Neural progenitor cell (in vitro differentiated cells): ENCODE results near the gene ASPDH. TPM values are rescaled to one million over a fixed set of nuclear protein-coding genes. Genes with fewer than 3 reads are reported as not detected.

ENCODE experiments used
- total RNA-seq: library from RNA; depleted of rRNA; stranded (reverse); fragments of >200 nt; gene quantifications from 2 replicates; pipeline ENCODE4 v1.2.3, GENCODE V29; 2015; ENCODE audit warnings: low replicate concordance

The ASPDH gene
- total RNA-seq, 1 donor from 2014 or later = not detected

Other genes starting within 250 kb of the ASPDH start
- gene KCNC3, start 184.5 kb downstream of the ASPDH start, total RNA-seq = 0.41 and 1.2 TPM in 2 replicates
- gene NAPSA, start 148.3 kb downstream of the ASPDH start, total RNA-seq = 0.11 and 2.3 TPM in 2 replicates
- gene NR1H2, start 137.5 kb downstream of the ASPDH start, total RNA-seq = 25.4 and 47.2 TPM in 2 replicates
- 36.7 and 123 TPM in 2 replicates for gene POLD1, start 129.6 kb downstream of the ASPDH start, total RNA-seq
- 0.31 TPM in 1 of 2 replicates, not detected in the other for gene SPIB, start 95.0 kb downstream of the ASPDH start, total RNA-seq
- gene MYBPC2, start 81.0 kb downstream of the ASPDH start, total RNA-seq = 0.65 and 0.77 TPM in 2 replicates
- 32.9 and 127 TPM in 2 replicates for gene EMC10, start 37.4 kb downstream of the ASPDH start, total RNA-seq
- 5.6 and 8.4 TPM in 2 replicates for gene GARIN5A, start 37.1 kb downstream of the ASPDH start, total RNA-seq
- gene JOSD2, start 2.7 kb downstream of the ASPDH start, total RNA-seq = 1.7 and 2.4 TPM in 2 replicates
- gene LRRC4B, start 54.5 kb upstream of the ASPDH start, total RNA-seq = 12.0 and 54.6 TPM in 2 replicates
- gene SYT3, start 126.0 kb upstream of the ASPDH start, total RNA-seq = 0.41 and 1.1 TPM in 2 replicates
- gene C19orf81, start 135.5 kb upstream of the ASPDH start, total RNA-seq = 1.3 and 6.0 TPM in 2 replicates
- 1.4 and 2.3 TPM in 2 replicates for gene SHANK1, start 205.9 kb upstream of the ASPDH start, total RNA-seq
- gene CLEC11A, start 209.5 kb upstream of the ASPDH start, total RNA-seq = 0.09 and 3.4 TPM in 2 replicates